WTC11 (cell line): ENCODE data around the gene MFAP3L. TPM values are rescaled to one million over a fixed set of nuclear protein-coding genes. Genes with fewer than 3 reads are reported as not detected.

Source experiments
- ATAC-seq: fragments of 200-7000 bp; cut with Tn5 transposase; 2 replicates; pipeline ENCODE4 v1.10.0; 2021; ENCODE audit warnings: mild to moderate bottlenecking, moderate library complexity
- CTCF ChIA-PET: fragments of 300-600 bp; sonication (Branson Sonifier 250); formaldehyde crosslinking; loops from one replicate; lab custom pipeline; 2021; ENCODE audit warnings: antibody characterized with exemption; lab: Charles Lee
- POLR2A ChIA-PET: fragments of 350-600 bp; sonication (Branson Sonifier 250); formaldehyde crosslinking; loops from one replicate; lab custom pipeline; 2021; ENCODE audit warnings: antibody characterized with exemption; lab: Charles Lee
- DNase-seq: peaks from one replicate; pipeline ENCODE4 v3.0.0; 2021; ENCODE audit warnings: low spot score
- H3K27ac Mint-ChIP-seq: 2 replicates; pipeline ENCODE4 v1.8.0; 2021; ENCODE audit warnings: mixed read lengths
- H3K27me3 Mint-ChIP-seq: 2 replicates; pipeline ENCODE4 v1.8.0; 2021; ENCODE audit warnings: low read depth, mild to moderate bottlenecking, moderate library complexity, mixed read lengths
- H3K36me3 Mint-ChIP-seq: 2 replicates; pipeline ENCODE4 v1.8.0; 2021; ENCODE audit warnings: mixed read lengths
- H3K4me1 Mint-ChIP-seq: 2 replicates; pipeline ENCODE4 v1.8.0; 2022; ENCODE audit warnings: mixed read lengths
- H3K4me3 Mint-ChIP-seq: 2 replicates; pipeline ENCODE4 v1.8.0; 2021; ENCODE audit warnings: mild to moderate bottlenecking, moderate library complexity, mixed read lengths
- H3K9me3 Mint-ChIP-seq: 2 replicates; pipeline ENCODE4 v1.8.0; 2021; ENCODE audit warnings: mixed read lengths
- ATF1 ChIP-seq: sonication (generic); formaldehyde crosslinking; IDR thresholded peaks from 2 replicates; pipeline ENCODE4 v1.8.1; 2023; ENCODE audit warnings: mild to moderate bottlenecking, moderate library complexity, missing genetic modification reagents
- CBFB ChIP-seq: sonication (generic); formaldehyde crosslinking; IDR thresholded peaks from 2 replicates; pipeline ENCODE4 v1.8.1; 2022; ENCODE audit warnings: mild to moderate bottlenecking, low read depth, missing genetic modification reagents
- CDX4 ChIP-seq: fragments of 250-450 bp; sonication (Bioruptor Pico); IDR thresholded peaks from 2 replicates; pipeline ENCODE4 v1.9.0; 2021; ENCODE audit warnings: moderate library complexity, mild to moderate bottlenecking, inconsistent platforms, borderline replicate concordance
- E2F5 ChIP-seq: sonication (generic); formaldehyde crosslinking; IDR thresholded peaks from 2 replicates; pipeline ENCODE4 v1.8.1; 2022; ENCODE audit warnings: mild to moderate bottlenecking, moderate library complexity, missing genetic modification reagents
- GRHL2 ChIP-seq: fragments of 250-450 bp; sonication (Bioruptor Pico); IDR thresholded peaks from 2 replicates; pipeline ENCODE4 v1.8.0; 2022; ENCODE audit warnings: mild to moderate bottlenecking, moderate library complexity; ENCODE audit not compliant: insufficient replicate concordance, severe bottlenecking
- SP1 ChIP-seq: sonication (generic); formaldehyde crosslinking; conservative IDR thresholded peaks from 2 replicates; pipeline ENCODE4 v1.8.1; 2022; ENCODE audit warnings: missing genetic modification reagents
- TCF7 ChIP-seq: sonication (generic); formaldehyde crosslinking; IDR thresholded peaks from 2 replicates; pipeline ENCODE4 v1.8.0; 2022; ENCODE audit warnings: mild to moderate bottlenecking, low read depth, missing genetic modification reagents, moderate library complexity
- TEAD1 ChIP-seq: sonication (generic); formaldehyde crosslinking; IDR thresholded peaks from 2 replicates; pipeline ENCODE4 v1.8.0; 2022; ENCODE audit warnings: mild to moderate bottlenecking, missing genetic modification reagents
- TP53 ChIP-seq: sonication (generic); formaldehyde crosslinking; IDR thresholded peaks from 2 replicates; pipeline ENCODE4 v1.8.1; 2023; ENCODE audit warnings: mild to moderate bottlenecking, missing genetic modification reagents
- ZNF138 ChIP-seq: sonication (generic); formaldehyde crosslinking; conservative IDR thresholded peaks from 2 replicates; pipeline ENCODE4 v1.8.1; 2022; ENCODE audit warnings: mild to moderate bottlenecking, moderate library complexity, missing genetic modification reagents
- ZNF219 ChIP-seq: sonication (generic); formaldehyde crosslinking; IDR thresholded peaks from 2 replicates; pipeline ENCODE4 v1.8.0; 2023; ENCODE audit warnings: missing genetic modification reagents, mild to moderate bottlenecking, borderline replicate concordance
- ZNF263 ChIP-seq: sonication (generic); formaldehyde crosslinking; IDR thresholded peaks from 2 replicates; pipeline ENCODE4 v1.8.1; 2022; ENCODE audit warnings: low read depth, mild to moderate bottlenecking, moderate library complexity, missing genetic modification reagents
- ZNF532 ChIP-seq: fragments of 250-450 bp; sonication (Bioruptor Pico); IDR thresholded peaks from 2 replicates; pipeline ENCODE4 v1.9.0; 2021; ENCODE audit warnings: mild to moderate bottlenecking, borderline replicate concordance
- ZNF671 ChIP-seq: fragments of 250-450 bp; sonication (Bioruptor Pico); IDR thresholded peaks from 2 replicates; pipeline ENCODE4 v1.8.0; 2021; ENCODE audit warnings: mild to moderate bottlenecking
- total RNA-seq: library from RNA; stranded (reverse); gene quantifications from 3 replicates; pipeline ENCODE4 v1.2.3, GENCODE V29; 2021
- TF ChIP-seq, protein P1 (sequence below): fragments of 250-450 bp; sonication (Bioruptor Pico); conservative IDR thresholded peaks from 2 replicates; pipeline ENCODE4 v1.9.0; 2021; ENCODE audit warnings: mild to moderate bottlenecking
- TF ChIP-seq, protein P2 (sequence below): sonication (generic); formaldehyde crosslinking; IDR thresholded peaks from 2 replicates; pipeline ENCODE4 v1.8.0; 2023; ENCODE audit warnings: missing genetic modification reagents, mild to moderate bottlenecking, borderline replicate concordance
- TF ChIP-seq, protein P3 (sequence below): sonication (generic); formaldehyde crosslinking; IDR thresholded peaks from 2 replicates; pipeline ENCODE4 v1.8.1; 2022; ENCODE audit warnings: low read depth, missing genetic modification reagents, borderline replicate concordance
- TF ChIP-seq, protein P4 (sequence below): sonication (generic); formaldehyde crosslinking; IDR thresholded peaks from 2 replicates; pipeline ENCODE4 v1.8.1; 2023; ENCODE audit warnings: mild to moderate bottlenecking, missing genetic modification reagents, moderate library complexity

Gene MFAP3L
- total RNA-seq, 1 experiment from 2014 or later, result 31.3 TPM

GRCh38 chr4:170007113-170007512 lies 19.1 kb downstream of the MFAP3L start (continued):
- TF ChIP-seq, protein P1, sequence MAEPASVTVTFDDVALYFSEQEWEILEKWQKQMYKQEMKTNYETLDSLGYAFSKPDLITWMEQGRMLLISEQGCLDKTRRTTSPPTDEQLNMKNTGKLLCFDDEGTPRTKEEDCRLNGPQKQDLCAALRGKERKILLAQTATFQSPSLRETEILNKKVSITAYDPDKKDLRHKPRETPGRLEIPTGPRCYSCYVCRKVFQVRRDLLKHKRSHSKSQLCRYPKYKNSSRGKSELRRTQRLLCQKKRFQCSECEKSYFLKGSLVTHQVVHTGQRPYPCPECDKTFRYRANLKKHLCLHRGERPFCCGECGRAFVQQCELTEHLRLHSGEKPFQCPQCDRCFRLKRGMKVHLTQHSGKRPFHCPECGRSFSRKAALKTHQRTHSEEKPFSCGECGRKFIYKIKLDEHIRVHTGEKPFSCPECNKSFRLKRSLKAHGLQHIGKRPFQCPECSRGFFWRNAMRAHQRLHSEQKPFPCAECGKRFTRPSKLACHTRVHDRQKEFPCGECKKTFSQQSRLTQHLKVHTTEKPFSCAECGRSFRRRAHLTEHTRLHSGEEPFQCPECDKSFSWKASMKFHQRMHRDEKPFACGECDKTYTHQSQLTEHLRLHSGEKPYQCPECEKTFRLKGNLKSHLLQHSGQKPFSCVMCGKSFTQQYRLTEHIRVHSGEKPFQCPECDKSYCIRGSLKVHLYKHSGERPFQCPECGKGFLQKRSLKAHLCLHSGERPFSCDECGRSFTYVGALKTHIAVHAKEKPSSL (CRISPR knock-in tag), result no peak
- TF ChIP-seq ZNF263 (CRISPR knock-in tag) (no peak), ZNF671 (CRISPR knock-in tag) (no peak), TEAD1 (CRISPR knock-in tag) (no peak), GRHL2 (CRISPR knock-in tag) (no peak), CBFB (CRISPR knock-in tag) (no peak)
- TF ChIP-seq, protein P2, sequence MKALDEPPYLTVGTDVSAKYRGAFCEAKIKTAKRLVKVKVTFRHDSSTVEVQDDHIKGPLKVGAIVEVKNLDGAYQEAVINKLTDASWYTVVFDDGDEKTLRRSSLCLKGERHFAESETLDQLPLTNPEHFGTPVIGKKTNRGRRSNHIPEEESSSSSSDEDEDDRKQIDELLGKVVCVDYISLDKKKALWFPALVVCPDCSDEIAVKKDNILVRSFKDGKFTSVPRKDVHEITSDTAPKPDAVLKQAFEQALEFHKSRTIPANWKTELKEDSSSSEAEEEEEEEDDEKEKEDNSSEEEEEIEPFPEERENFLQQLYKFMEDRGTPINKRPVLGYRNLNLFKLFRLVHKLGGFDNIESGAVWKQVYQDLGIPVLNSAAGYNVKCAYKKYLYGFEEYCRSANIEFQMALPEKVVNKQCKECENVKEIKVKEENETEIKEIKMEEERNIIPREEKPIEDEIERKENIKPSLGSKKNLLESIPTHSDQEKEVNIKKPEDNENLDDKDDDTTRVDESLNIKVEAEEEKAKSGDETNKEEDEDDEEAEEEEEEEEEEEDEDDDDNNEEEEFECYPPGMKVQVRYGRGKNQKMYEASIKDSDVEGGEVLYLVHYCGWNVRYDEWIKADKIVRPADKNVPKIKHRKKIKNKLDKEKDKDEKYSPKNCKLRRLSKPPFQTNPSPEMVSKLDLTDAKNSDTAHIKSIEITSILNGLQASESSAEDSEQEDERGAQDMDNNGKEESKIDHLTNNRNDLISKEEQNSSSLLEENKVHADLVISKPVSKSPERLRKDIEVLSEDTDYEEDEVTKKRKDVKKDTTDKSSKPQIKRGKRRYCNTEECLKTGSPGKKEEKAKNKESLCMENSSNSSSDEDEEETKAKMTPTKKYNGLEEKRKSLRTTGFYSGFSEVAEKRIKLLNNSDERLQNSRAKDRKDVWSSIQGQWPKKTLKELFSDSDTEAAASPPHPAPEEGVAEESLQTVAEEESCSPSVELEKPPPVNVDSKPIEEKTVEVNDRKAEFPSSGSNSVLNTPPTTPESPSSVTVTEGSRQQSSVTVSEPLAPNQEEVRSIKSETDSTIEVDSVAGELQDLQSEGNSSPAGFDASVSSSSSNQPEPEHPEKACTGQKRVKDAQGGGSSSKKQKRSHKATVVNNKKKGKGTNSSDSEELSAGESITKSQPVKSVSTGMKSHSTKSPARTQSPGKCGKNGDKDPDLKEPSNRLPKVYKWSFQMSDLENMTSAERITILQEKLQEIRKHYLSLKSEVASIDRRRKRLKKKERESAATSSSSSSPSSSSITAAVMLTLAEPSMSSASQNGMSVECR (CRISPR knock-in tag), result no peak
- TF ChIP-seq, all 79 proteins: peak for 0

DNA sequence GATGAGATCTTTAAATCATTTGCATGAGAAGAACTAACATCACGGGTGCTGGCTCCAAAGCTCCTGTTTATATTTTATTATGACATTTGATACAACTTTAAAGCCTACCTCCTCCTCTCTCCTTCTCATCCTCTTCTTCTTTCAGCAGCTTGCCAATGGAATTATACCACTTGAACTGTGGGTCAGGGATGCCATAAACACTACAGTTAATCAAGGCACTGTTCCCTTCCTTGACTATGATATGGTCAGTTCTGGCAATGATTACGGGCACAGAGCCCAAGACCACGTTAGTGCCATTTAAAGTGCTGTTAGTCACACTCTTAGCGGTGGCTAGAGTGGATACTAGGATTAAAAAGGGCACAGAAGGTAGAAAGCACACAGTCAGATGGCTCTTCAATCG lies 20.7 kb downstream of the MFAP3L start:
- Mint-ChIP-seq H3K4me3 (no peak overlapping the region), H3K4me1 (peaks cover 36% of the 10 kb centered on the region)

DNA sequence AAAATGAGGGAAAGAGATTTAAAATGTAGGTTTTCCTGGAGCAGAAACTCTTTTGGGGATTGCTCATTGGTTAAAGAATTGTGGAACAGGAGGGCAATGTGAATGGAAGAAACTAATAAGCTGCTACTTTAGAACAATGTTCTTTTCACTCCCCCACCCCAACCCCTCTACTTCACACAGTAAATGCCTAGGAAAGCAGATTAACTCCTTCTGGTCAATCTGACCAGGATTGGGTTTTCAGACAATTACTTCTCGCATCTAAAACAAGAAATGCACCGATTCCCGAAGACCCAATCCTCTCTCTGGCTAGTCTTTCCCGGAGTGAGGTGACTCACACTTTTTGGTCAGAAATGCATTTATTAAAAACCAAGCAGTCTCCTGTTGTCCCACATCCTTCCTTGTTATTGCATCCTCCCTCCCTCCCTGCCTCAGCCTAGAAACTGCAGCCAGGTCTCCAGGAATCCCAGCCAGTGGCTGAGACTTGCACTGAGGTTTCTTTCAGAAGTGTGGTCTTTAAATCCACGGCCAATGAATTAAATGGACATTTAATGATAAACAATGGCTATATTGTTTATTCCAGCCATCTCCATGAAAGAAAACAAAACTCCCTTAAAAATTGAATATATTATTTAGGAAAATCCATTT lies 21.4 kb downstream of the MFAP3L start:
- ChIA-PET POLR2A (no interaction called here), CTCF (no interaction called here)
- Mint-ChIP-seq H3K36me3 (no peaks in the 10 kb centered on the region), H3K27me3 (no peaks in the 10 kb centered on the region), H3K27ac (peak overlapping the region; percentile 41; the same call in 1 of the 2 replicates), H3K9me3 (no peaks in the 10 kb centered on the region), H3K4me3 (no peak overlapping the region), H3K4me1 (peaks cover 36% of the 10 kb centered on the region)
- ATAC-seq (no peak; the same call in 1 of the 2 replicates), DNase-seq (no peak)
- no peak for TF ChIP-seq ZNF219 (CRISPR knock-in tag)
- no peak for TF ChIP-seq SP1
- TF ChIP-seq, protein P3, sequence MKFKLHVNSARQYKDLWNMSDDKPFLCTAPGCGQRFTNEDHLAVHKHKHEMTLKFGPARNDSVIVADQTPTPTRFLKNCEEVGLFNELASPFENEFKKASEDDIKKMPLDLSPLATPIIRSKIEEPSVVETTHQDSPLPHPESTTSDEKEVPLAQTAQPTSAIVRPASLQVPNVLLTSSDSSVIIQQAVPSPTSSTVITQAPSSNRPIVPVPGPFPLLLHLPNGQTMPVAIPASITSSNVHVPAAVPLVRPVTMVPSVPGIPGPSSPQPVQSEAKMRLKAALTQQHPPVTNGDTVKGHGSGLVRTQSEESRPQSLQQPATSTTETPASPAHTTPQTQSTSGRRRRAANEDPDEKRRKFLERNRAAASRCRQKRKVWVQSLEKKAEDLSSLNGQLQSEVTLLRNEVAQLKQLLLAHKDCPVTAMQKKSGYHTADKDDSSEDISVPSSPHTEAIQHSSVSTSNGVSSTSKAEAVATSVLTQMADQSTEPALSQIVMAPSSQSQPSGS (CRISPR knock-in tag), result no peak
- no peak for TF ChIP-seq ZNF263 (CRISPR knock-in tag)
- no peak for TF ChIP-seq ZNF532 (CRISPR knock-in tag)
- no peak for TF ChIP-seq CDX4 (CRISPR knock-in tag)

More for the DNA sequence above, 20.7 kb downstream of the MFAP3L start:
- peaks cover 3% of the 10 kb centered on the region for H3K36me3 Mint-ChIP-seq
- peaks cover 3% of the 10 kb centered on the region for H3K9me3 Mint-ChIP-seq
- TF ChIP-seq E2F5 (no peak), ATF1 (CRISPR knock-in tag) (no peak), TCF7 (CRISPR knock-in tag) (no peak), TP53 (no peak), ZNF138 (CRISPR knock-in tag) (no peak)
- TF ChIP-seq, protein P4, sequence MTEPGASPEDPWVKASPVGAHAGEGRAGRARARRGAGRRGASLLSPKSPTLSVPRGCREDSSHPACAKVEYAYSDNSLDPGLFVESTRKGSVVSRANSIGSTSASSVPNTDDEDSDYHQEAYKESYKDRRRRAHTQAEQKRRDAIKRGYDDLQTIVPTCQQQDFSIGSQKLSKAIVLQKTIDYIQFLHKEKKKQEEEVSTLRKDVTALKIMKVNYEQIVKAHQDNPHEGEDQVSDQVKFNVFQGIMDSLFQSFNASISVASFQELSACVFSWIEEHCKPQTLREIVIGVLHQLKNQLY, result no peak
- H3K27ac Mint-ChIP-seq, result 0 out of 2 replicates have a peak overlapping the region, but pooled peaks have one; percentile 21
- POLR2A ChIA-PET, result no interaction called here
- ATAC-seq (no peak), DNase-seq (no peak)
- CTCF ChIA-PET, result no interaction called here
- no peaks in the 10 kb centered on the region for H3K27me3 Mint-ChIP-seq
